Kidney (tissue), 14 donors: ENCODE data around the gene LIMK2. TPM values are rescaled to one million over a fixed set of nuclear protein-coding genes. Genes with fewer than 3 reads are reported as not detected.

Experiments used
- DNase-seq, 5 donors: peaks; one replicate each; pipeline ENCODE4 v3.0.0-alpha.2; 2013 to 2020
- FAIRE-seq: peaks from 2 replicates; lab custom pipeline; 2012; peaks lifted over from hg19 to GRCh38; lab: Jason Lieb, UNC
- H3K27ac ChIP-seq, 2 donors: one replicate each; pipeline ENCODE4 v1.7.0; 2013; ENCODE audit warnings: low read depth in 2 of 2, low read length in 2 of 2, inconsistent platforms in 1 of 2
- H3K27me3 ChIP-seq: one replicate; pipeline ENCODE4 v1.7.1; 2013; ENCODE audit warnings: low read length, inconsistent platforms; ENCODE audit not compliant: control insufficient read depth, insufficient read depth
- H3K36me3 ChIP-seq, 3 donors: one replicate each; pipeline versions ENCODE4 v1.7.0 to v1.7.1; 2013; ENCODE audit warnings: low read length in 3 of 3, control low read depth in 1 of 3, inconsistent platforms in 1 of 3; ENCODE audit not compliant: insufficient read depth in 3 of 3, control insufficient read depth in 2 of 3
- H3K4me1 ChIP-seq, 3 donors: one replicate each; pipeline versions ENCODE4 v1.7.0 to v1.7.1; 2013; ENCODE audit warnings: low read length in 3 of 3, inconsistent platforms in 1 of 3, low read depth in 1 of 3; ENCODE audit not compliant: control insufficient read depth in 2 of 3, insufficient read depth in 2 of 3
- H3K4me3 ChIP-seq, 3 donors: one replicate each; pipeline versions ENCODE4 v1.7.0 to v1.8.1; 2013; ENCODE audit warnings: low read length in 3 of 3, control low read depth in 1 of 3, inconsistent platforms in 1 of 3
- H3K9ac ChIP-seq, 3 donors: one replicate each; pipeline versions ENCODE4 v1.7.0 to v1.7.1; 2013; ENCODE audit warnings: low read length in 3 of 3, control low read depth in 1 of 3, inconsistent platforms in 1 of 3
- H3K9me3 ChIP-seq, 3 donors: one replicate each; pipeline versions ENCODE4 v1.7.0 to v1.7.1; 2013; ENCODE audit warnings: low read length in 3 of 3, control low read depth in 1 of 3, inconsistent platforms in 1 of 3; ENCODE audit not compliant: control insufficient read depth in 2 of 3, insufficient read depth in 1 of 3
- intact Hi-C: fragments of 100-400 bp; cut with DNase I; formaldehyde crosslinking; loops from one replicate; pipeline ENCODE4 v1.11.1; 2022
- polyA plus RNA-seq: library from polyadenylated mRNA; stranded (reverse); fragments of 350-450 nt; fragmentation: Illumina TruSeq; extraction: RNeasy Lipid Tissue Mini Kit (QIAGEN cat#74804); gene quantifications from one replicate; pipeline ENCODE4 v1.2.3, GENCODE V29; 2014; ENCODE audit warnings: low read depth, low replicate concordance; ENCODE audit not compliant: insufficient read depth
- total RNA-seq: library from RNA; stranded (reverse); fragmentation: NEBNext Ultra II Directional; extraction: Animal tissue kit (Norgen Biotek cat#: 25700); gene quantifications from one replicate; pipeline ENCODE4 v1.2.1, GENCODE V29; 2021
- TF ChIP-seq, protein P1 (sequence below): IDR thresholded peaks from 3 replicates; pipeline ENCODE4 v1.5.1; 2012; ENCODE audit warnings: mild to moderate bottlenecking, moderate library complexity, borderline replicate concordance; ENCODE audit not compliant: insufficient read depth; ENCODE audit errors: extremely low read depth
- donor health status: control.
- donor health status: control.
- donor health status: control.
- donor health status: control.
- donor health status: control.
- donor health status: DM: yes; HTN: yes; CAD: no.
- donor health status: Normal renal cell carcinoma (clear cell type).

The LIMK2 gene
- total and polyA plus RNA-seq, 2 donors from 2014 or later = 20.3 to 48.2 TPM

- no peak overlapping the region for H3K4me3 ChIP-seq
- H3K27ac ChIP-seq = no peak overlapping the region
- no peak overlapping the region for H3K9ac ChIP-seq
- DNase-seq (peak in 1 of 5 donors; percentile 14), FAIRE-seq (no peak)
- H3K4me1 ChIP-seq = no peaks in the 10 kb centered on the region
- no peaks in the 10 kb centered on the region for H3K9me3 ChIP-seq
- TF ChIP-seq, protein P1, sequence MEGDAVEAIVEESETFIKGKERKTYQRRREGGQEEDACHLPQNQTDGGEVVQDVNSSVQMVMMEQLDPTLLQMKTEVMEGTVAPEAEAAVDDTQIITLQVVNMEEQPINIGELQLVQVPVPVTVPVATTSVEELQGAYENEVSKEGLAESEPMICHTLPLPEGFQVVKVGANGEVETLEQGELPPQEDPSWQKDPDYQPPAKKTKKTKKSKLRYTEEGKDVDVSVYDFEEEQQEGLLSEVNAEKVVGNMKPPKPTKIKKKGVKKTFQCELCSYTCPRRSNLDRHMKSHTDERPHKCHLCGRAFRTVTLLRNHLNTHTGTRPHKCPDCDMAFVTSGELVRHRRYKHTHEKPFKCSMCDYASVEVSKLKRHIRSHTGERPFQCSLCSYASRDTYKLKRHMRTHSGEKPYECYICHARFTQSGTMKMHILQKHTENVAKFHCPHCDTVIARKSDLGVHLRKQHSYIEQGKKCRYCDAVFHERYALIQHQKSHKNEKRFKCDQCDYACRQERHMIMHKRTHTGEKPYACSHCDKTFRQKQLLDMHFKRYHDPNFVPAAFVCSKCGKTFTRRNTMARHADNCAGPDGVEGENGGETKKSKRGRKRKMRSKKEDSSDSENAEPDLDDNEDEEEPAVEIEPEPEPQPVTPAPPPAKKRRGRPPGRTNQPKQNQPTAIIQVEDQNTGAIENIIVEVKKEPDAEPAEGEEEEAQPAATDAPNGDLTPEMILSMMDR = no peak
- no peaks in the 10 kb centered on the region for H3K27me3 ChIP-seq
- H3K36me3 ChIP-seq = peaks cover 0 to 60% (median 21%) of the 10 kb centered on the region in 3 donors
- intact Hi-C loops = no loop called here
Observed at GRCh38 chr22:31328544-31328960, 116.5 kb downstream of the LIMK2 start.

- intact Hi-C loops = no loop called here
- Histone ChIP-seq H3K27ac (no peak overlapping the region), H3K4me1 (no peaks in the 10 kb centered on the region), H3K9ac (no peak overlapping the region), H3K9me3 (no peaks in the 10 kb centered on the region), H3K27me3 (no peaks in the 10 kb centered on the region), H3K4me3 (no peak overlapping the region), H3K36me3 (peaks cover 0 to 60% (median 21%) of the 10 kb centered on the region in 3 donors)
- no peak for FAIRE-seq
- TF ChIP-seq, protein P1 = no peak
- DNase-seq = no peak
Observed at GRCh38 chr22:31329029-31329428, 116.9 kb downstream of the LIMK2 start.

Other genes with a start within 250 kb of the LIMK2 start
- 18.0 TPM for gene MORC2, start 243.5 kb upstream of the LIMK2 start, total RNA-seq
- gene MORC2, start 243.5 kb upstream of the LIMK2 start, polyA plus RNA-seq = 18.8 TPM
- gene TUG1, start 243.0 kb upstream of the LIMK2 start, total RNA-seq = 79.0 TPM
- 25.5 TPM for gene TUG1, start 243.0 kb upstream of the LIMK2 start, polyA plus RNA-seq
- gene SMTN, start 131.0 kb upstream of the LIMK2 start, total RNA-seq = 67.7 TPM
- gene SMTN, start 131.0 kb upstream of the LIMK2 start, polyA plus RNA-seq = 64.4 TPM
- 154 TPM for gene SELENOM, start 104.7 kb upstream of the LIMK2 start, total RNA-seq
- gene SELENOM, start 104.7 kb upstream of the LIMK2 start, polyA plus RNA-seq = 291 TPM
- gene INPP5J, start 89.3 kb upstream of the LIMK2 start, total RNA-seq = 6.2 TPM
- 44.7 TPM for gene INPP5J, start 89.3 kb upstream of the LIMK2 start, polyA plus RNA-seq
- gene PLA2G3, start 71.8 kb upstream of the LIMK2 start, total RNA-seq = not detected
- 1.2 TPM for gene PLA2G3, start 71.8 kb upstream of the LIMK2 start, polyA plus RNA-seq
- gene RNF185, start 52.1 kb upstream of the LIMK2 start, total RNA-seq = 36.7 TPM
- 50.8 TPM for gene RNF185, start 52.1 kb upstream of the LIMK2 start, polyA plus RNA-seq
- 42.7 TPM for gene PIK3IP1, start 80.2 kb downstream of the LIMK2 start, total RNA-seq
- gene PIK3IP1, start 80.2 kb downstream of the LIMK2 start, polyA plus RNA-seq = 21.4 TPM
- 40.9 TPM for gene PATZ1, start 134.0 kb downstream of the LIMK2 start, total RNA-seq
- gene PATZ1, start 134.0 kb downstream of the LIMK2 start, polyA plus RNA-seq = 33.3 TPM
- gene DRG1, start 187.3 kb downstream of the LIMK2 start, total RNA-seq = 46.5 TPM
- gene DRG1, start 187.3 kb downstream of the LIMK2 start, polyA plus RNA-seq = 93.3 TPM